NCI-H1436 (cell line): ENCODE results near the gene KNDC1.
"Not testable (repeated sequence)": the region's sequence is repeated elsewhere in the genome, so short reads cannot be mapped to it uniquely, and the experiment has no call there.

ENCODE experiments used
- DNase-seq: peaks from one replicate; lab custom pipeline; 2025; lab: John Stamatoyannopoulos, UW

Gene KNDC1

DNA sequence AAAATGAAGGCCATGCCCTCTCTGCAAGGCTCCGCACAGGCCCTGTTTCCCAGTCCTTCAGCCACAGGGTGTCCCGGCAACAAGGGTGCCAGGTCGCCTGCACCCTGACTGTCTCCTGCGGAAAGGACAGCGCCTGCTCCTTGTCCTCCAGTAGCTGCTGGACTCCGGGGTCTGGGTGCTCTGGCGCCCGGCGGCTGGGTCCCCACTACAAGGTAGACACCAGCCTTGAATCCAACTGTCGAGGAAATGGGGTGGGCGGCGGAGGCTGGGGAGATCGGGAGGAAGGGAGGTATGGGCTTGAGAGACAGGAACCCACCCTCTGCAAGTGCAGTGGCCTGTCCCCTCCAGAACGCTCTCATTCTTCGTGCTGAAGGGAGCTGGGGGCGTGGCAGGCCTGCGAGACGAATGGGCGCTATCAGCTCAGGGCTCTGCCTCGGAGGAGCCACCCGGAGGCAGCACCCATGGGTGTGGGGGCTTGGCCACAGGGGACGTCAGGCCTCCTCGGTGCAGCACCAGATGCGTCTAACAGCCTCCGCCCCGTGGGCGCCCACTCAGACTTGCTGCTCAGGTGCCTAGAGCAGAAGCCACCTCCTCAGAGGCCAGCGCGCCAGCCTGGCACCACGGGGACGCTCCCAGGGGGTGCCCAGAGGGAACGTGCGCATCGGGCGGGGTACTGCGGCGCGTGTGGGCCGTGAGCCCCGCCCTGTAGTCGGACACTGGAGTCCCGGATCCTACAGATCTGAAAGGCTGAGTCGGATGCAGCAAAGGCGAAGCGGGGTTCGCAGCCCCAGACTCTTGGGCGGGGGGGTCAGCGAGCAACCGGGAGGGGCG lies 101.1 kb downstream of the KNDC1 start:
- DNase-seq, result peak; percentile 81

GRCh38 chr10:133261726-133262325 lies 101.8 kb downstream of the KNDC1 start:
- DNase-seq, result peak; percentile 81

DNA sequence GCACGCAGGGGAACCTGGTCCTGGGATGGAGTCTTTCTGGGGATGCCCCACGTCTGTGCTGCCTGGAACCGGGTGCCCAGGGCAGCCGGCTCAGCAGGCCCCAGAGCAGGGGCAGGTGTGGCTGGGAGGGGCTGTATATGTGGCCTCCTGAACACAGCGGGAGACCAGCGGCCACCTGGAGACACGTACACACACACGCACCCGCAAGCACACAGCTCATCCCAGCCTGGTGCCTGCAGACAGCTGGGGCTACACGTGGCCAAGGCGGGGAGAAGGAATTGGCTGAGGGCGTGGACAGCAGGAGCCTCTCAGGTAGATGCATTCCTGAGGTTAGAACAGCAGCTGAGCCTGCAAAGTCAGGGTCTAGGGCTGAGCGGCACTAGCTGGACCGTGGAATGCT lies 102.7 kb downstream of the KNDC1 start:
- DNase-seq, result no peak

DNA sequence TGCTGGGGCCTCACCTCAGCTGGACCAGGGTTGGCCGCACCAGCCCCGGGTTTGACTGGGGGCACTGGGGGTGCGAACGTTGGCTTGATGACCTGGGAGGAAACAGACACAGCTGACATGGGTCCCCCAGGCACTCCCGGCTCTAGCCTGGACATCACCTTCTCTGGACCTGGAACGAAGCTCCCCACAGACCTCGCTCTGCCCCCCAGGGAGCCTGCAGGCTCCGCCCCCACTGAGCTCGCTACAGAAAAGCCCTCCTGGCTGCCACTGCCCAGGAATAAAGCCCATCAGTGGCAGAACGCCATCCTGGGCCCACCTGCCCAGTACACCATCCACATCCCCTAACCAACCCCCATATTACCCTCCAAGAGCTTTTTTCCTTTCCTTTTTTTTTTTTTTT lies 103.7 kb downstream of the KNDC1 start:
- no peak for DNase-seq

DNA sequence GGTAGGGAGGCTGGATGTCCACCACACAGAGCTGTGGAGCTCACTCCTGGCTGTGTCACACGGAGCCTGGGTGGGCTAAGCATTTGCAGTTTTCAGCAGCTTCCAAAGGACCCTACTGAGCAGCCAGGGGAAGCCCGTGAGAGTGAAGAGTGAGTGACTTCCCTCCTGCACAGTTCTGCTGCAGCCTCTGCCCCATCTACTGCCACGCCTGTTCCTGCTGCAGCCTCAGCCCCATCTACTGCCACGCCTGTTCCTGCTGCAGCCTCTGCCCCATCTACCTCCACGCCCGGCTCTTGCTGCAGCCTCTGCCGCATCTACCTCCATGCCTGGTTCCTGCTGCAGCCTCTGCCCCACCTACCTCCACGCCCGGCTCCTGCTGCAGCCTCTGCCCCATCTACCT lies 104.4 kb downstream of the KNDC1 start:
- DNase-seq, result no peak

- DNase-seq, result not testable (repeated sequence)
Measured at GRCh38 chr10:133265052-133265451, 105.0 kb downstream of the KNDC1 start.

- no peak for DNase-seq
Measured at GRCh38 chr10:133266056-133266795, 106.2 kb downstream of the KNDC1 start.

DNA sequence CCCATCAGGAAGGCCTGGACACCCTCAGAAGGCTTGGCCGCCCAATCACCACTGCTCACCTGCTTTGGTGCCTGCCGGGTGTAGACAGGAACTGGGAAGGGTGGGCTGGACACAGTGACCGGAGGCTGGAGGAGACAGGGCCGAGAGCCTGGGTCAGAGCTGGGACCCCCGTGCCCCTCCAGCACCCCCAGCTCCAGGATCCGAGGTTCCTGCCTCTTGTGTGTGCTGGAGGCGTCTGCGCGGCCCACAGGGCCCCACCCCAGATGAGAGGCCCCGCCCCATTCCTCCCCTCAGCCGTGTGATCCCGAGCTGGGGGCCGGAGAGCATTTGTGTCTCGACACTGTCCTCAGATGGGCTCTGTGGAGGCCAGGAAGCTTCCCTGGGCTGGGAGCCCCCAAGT lies 107.3 kb downstream of the KNDC1 start:
- no peak for DNase-seq

- no peak for DNase-seq
Measured at GRCh38 chr10:133267829-133268228, 107.8 kb downstream of the KNDC1 start.

DNA sequence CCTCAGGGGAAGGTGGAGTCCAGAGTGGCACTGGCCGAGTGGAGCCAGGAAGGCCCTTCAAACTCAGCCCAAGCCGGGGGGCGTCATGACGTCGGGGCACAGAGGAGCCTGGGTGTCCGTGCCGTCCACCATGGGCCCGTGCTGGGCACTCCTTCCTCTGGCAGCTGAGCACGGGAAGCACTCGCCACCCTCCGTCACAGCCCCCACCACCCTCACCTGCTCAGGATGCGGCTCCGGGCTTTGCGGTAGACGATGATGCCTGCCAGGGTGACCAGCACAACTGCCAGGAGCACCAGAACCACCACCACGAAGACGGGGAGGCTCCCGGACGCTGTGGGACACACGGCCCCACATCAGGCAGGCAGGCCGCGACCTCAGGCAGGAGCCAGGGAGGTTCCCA lies 108.5 kb downstream of the KNDC1 start:
- DNase-seq, result no peak

DNA sequence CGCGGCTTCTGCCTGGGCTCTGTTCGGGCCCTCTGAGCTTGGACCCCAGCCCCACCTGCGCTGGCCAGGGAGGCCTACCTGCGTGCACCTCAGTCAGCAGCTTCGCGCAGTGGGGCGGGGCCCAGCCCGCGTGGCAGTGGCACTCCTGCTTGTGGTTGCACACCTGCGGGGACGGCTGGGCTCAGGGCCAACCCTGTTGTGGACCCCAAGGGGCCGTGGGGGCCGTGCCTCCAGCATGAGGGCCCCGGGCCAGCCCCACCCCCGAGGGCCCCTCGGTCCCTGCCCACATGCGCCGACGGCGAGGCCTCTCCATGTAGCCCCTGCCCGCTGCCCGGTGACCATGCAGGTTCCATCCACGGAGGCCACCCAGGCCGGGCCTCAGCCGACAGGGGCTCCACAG lies 109.3 kb downstream of the KNDC1 start:
- DNase-seq, result no peak

DNA sequence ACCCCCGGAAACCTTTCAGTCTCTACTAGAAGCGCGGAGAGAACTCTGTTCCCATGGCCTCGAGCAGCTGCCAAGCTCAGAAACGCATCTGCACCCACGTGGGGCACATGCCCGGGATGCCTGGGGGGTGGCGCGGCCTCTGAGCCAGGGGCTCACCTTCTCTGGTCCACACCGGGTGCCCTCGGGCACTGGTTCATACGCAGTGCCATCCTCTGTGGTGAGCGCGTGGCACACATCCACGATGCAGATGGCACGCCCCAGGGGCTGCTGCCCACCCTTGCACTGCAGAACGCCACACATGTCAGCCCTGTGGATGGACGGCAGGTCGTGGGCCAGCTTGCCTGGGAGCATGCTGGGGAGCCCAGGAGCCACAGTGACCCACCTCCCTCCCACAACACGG lies 110.2 kb downstream of the KNDC1 start:
- DNase-seq, result no peak

DNA sequence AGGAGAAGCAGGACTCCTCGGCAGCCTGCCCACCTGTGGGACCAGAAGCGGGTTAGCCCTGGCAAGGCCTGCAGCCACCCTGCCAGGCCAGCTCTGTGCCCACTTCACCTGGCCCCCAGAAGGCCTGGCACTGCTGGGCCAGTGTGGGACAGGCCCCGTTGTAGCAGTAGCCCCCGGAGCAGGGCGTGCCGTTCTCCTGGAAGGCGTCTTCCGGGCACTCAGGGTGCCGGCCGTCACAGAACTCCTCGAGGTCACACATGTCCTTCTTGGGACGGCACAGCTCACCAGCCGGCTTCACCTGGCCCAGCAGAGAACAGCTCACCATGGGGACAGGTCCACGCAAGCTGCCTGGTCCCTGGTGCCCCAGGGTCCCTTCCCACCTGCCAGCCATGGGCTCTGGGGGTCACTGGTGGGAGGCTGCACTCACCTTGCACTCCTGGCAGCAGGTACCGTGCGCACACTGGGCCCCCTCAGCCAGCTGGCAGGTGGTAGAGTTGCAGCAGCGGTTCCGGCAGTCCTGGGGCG lies 110.8 kb downstream of the KNDC1 start:
- no peak for DNase-seq

DNA sequence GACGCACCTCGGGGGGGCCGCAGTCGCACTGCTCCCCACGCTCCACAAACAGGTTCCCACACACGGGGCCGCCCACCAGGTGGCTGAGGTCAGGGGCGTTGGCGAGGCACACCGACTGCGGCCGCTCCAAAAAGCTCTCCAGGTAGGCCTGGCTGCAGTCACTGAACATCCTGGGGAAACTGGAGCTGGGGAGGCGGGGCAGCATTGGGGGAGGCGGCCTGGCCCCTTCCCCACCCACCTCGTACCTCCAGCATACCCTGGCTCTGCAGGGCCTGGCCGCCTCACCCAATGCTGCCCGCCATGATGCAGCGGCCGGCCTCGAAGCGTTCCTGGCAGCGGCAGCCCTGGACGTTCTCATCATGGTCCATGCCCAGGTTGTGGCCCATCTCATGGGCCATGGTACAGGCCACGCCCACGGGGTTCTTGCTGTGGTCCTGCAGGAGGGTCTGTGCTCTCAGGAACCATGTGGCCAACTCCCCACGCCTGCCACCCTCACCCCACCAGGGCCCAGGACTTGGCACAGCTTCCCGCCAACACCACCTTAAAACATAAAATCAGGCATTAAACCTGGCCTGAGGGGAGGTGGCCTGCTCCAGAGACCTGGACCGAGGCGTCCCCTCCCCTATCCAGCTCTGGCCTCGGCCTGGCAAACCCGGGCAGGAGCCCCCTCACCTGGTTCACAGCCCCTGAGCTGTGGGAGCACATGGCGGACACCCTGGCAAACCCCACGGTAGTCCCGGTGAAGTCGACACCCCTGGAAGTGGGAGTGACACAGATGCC lies 111.7 kb downstream of the KNDC1 start:
- DNase-seq, result no peak

DNA sequence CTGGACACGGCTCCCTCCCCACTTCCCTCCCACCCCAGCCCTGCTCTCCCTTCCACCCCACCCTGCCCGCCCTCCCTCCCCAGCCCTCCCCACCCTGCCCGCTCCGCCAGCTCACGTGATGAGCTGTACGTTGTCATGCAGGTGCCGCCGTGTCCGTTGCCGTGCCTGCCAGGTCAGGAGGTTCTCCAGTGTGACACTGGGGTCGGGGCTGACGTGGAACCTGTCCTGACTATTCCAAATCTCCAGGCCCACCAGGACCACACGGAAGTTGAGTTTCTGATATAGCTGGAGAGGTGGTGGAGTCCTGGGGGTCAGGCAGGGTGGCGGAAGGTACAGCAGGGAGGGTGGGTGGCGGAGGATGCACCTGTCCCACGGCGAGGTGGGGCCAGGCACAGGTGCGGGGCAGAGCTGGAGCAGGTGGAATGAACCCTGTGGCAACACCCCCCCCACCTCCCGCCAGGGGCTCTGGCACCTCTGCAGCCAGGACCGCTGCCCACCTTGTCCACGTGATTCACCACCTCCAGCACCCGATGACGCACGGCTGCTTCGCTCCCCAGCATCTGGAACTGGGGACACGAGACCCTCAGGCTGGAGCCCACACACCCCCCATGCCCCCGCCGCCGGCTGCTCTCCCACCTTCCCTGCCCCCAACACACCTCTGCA lies 112.4 kb downstream of the KNDC1 start:
- DNase-seq, result no peak

- DNase-seq, result no peak
Measured at GRCh38 chr10:133272964-133273420, 113.0 kb downstream of the KNDC1 start.

GRCh38 chr10:133273534-133274143 lies 113.6 kb downstream of the KNDC1 start:
- DNase-seq, result no peak

DNA sequence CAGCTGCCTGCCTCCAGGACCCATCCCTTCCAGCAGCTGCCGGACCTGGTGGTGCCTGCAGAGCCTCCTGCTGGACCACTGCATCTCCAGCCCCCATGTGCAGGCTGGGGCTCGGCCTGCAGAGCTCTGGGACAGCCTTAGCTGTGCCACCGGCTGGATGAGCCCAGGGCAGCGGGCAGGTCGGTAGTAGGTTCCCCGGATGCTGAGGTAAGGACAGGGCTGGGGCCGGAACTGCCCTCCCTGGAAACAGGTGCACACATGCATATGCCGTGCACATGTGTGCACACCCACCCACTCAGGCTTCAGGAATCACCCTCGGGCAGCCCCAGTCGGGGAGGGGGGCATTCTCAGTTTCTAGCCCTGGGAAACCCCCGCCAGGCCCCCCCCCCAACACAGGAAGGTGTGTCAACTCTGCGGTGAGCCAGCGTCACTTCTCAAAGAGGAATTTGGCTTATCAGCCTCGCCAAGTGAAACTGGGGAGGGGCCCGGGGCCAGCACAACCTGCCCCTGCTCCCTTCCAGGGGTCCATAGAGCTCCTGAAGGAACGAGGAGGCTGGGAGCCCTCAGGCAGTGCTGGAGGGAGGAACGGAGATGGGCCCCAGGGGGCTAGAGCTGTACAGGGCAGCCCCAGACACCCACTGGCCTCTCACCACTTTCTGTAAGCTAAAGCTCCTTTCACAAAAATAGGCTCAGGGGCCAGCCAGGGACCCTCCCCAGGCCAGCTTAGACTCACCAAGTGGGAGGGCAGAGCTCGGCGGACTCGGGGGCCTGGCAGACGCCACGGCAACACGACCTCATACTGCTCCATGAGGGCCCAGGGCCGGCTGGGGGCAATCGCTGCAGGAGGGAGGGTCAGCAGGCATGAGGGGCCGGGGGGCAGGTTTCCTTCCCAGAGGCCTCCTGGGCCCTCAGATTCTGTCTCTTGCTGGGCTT lies 115.0 kb downstream of the KNDC1 start:
- DNase-seq, result no peak

DNA sequence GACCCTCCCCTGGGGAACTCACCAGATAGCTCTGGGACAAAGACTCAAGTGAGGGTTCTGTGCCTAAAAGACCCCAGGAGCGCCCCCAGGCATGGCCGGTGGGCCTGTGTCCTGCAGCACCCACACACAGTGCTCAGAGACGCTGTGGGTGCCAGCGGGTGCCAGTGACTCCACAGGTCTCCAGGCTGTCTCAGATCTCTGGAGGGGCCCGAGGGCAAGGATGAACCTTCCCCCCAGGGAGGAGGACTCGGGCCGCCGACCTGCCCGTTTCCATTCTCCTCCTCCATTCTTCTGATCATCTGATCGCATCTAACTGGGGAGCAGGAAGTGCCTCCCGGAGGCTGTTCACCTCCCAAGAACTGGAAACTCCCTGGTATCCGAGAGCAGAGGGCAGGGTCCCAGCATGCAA lies 115.7 kb downstream of the KNDC1 start:
- no peak for DNase-seq
